Measurements from ENCODE around the gene LPCAT4.
"Not testable (repeated sequence)": the region's sequence is repeated elsewhere in the genome, so short reads cannot be mapped to it uniquely, and the experiment has no call there.

LPCAT4 gene, protein sequence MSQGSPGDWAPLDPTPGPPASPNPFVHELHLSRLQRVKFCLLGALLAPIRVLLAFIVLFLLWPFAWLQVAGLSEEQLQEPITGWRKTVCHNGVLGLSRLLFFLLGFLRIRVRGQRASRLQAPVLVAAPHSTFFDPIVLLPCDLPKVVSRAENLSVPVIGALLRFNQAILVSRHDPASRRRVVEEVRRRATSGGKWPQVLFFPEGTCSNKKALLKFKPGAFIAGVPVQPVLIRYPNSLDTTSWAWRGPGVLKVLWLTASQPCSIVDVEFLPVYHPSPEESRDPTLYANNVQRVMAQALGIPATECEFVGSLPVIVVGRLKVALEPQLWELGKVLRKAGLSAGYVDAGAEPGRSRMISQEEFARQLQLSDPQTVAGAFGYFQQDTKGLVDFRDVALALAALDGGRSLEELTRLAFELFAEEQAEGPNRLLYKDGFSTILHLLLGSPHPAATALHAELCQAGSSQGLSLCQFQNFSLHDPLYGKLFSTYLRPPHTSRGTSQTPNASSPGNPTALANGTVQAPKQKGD

DNA sequence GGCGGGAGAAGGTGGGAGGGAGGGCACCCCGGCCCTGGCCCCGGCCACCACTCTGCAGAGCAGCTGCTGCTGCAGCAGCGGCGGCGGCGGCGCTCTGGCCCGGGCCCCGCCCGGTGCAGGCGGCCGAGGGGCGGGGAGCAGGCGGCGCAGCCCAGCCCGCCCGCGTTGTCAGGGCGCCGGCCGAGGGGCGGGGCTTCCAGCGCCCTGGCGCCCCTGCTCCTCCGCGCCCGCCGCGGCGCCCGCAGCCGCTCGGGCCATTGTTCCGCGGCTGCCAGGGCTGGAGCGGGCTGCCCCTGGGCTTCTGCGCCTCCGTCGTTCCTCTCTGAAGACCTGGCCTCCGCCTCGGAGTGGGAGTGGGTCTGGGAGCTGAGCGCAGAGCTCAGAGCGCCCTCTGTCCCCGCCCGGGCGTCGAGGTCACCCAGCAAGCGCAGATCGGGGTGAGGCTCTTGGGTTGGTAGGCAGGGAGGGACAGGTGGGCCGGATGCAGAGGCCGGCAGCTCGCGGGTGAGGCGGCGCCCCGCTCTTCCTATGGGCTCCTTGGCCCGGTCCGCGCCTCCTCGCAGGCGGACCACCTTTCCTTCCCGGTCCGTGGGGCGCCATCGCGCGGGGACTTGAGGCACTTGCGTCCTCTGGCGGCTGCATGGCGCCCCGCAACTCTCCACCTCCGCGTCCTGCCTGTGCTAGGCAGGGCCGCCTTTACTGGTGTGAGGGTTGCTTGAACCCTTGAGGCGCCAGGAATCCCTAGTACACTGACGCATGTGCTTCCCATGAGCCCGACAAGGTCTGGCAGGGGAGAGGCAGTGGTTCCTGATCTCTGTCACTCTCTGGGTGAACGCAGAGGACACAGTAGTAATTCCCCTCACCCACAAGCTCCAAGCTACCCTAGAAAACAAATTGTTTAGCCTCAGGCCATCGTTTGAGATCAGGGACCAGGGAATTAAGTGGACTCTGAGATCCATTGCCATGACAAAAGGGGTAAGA, at the start of gene LPCAT4:
Gene LPCAT4, minus strand, starts transcription at position 96 of the 981 bp plus-strand sequence. CDS start 96 bp downstream, outside the sequence.
- DNase-seq (ENCODE audit: low read depth), result peak; percentile 75

DNA sequence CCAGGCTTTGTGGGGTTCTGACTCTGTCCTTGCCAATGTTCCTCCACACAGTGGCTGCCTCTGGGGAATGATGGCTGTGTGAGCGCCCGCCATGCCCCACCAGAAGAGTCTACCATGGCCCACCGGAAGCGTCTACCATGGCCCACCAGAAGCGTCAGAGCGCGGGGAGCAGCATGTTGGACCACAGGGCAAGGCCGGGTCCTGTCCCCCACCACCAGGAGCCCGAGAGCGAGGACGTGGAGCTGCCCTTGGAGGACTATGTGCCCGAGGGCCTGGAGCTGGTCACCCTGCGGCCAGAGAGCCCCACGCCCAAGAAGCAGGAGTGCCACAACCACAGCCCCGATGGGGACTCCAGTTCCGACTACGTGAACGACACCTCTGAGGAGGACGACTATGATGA, 42.5 kb upstream of the LPCAT4 start:
- not testable (repeated sequence) for DNase-seq (ENCODE audit: low read depth)

DNA sequence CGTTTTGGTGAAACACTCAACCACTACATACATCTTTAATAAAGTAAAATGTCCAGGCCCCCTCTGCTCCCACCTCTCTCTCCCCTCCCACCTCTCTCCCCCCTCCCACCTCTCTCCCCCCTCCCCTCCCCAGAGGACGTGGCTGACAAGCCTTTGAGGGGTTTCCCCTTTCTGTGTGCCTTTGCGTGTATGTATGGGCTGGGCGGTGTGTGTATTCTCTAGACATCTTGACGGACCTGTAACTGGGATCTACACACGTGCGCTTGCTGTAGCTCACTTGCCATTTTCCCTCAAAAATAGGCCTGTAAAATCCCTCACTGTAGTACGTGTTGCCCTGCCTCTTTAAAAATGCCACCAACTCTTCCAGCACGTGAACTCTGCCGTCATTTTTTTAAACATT, 42.0 kb upstream of the LPCAT4 start:
- not testable (repeated sequence) for DNase-seq (ENCODE audit: low read depth)

DNA sequence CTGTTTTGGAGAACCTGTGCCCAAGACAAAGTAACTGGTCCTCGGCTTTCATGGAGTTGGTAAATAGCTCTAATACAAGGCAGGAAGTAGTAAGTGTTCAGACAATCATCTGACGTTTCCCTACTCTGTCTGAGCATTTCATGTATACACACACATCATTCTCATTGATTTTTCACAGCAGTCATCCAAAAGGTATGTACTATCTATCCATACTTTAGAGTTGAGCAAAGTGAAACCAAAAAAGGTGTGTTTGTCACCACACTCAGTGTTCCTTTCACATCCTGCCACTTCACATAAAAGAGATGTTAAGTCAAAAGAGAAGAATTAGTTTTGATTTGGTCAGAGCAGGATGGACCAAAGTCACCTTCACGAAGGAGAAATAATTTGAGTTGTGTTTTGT, 36.9 kb upstream of the LPCAT4 start:
- DNase-seq (ENCODE audit: low read depth), result not testable (repeated sequence)

DNA sequence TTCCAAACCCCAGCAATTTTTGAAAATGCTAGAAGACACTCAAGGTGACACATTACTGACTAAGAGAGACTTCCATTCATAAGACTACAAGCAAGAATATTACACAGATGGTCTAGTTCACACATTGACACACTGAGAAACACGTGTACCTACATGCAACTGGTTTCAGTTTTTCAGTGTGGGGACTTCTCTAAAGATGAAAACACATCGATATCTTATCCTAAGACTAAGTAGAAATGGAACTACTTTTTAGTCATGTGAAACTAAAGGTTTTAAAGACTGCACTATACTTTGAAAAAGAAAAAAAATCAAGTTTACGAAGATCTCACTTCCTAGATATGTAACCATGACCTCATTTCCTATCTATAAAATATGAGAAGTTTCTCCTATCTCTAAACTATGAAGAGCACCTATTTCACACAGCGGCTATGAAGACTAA, 36.2 kb upstream of the LPCAT4 start:
- not testable (repeated sequence) for DNase-seq (ENCODE audit: low read depth)

DNA sequence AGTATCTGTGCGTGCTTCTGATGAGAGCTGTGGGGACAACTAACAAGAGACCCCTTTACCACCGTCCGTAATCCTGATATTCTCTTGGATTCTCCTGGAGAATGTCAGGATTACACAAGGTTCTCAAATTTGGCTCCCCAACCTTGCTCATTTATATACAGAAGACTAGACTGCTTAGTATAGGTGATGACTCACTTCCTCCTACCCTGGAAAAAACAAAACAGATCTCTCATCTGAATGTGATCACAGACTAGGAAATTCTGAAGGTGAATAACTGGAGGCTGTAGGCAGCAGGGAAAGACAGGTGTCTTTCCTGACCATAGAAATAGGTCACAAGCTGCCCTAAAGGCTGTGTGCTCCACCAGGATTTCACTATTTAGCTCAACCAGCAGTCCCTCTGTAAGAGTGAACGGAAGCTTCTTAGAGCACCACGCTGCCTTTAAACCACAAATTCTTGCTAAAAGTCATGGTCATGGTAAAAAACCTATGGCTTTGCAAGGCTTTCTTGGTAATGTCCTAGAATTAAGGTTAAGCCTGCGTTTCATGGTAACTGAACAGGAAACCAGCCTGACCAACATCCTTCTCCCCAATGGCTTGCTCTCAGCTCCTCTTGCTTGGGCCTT, 30.8 kb upstream of the LPCAT4 start:
- not testable (repeated sequence) for DNase-seq (ENCODE audit: low read depth)

DNA sequence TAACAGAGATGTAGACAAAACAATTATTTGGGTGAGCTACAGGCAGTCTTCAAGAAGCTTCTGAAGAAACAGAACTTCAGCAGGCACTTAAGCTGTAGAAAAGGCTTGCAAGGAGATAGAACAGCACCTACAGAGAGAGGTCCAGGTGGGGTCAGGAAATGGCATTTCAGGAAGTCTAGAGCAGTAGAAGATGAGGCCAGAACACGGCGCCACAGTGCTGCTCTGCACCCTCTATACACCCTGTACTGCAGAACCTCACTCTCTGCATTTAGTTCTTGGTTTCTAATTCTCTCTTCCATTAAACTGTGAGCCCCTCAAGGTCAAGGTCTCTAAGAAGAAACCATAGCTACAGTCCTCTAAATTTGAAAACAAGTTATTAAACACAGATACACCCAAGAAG, 26.0 kb upstream of the LPCAT4 start:
- not testable (repeated sequence) for DNase-seq (ENCODE audit: low read depth)

DNA sequence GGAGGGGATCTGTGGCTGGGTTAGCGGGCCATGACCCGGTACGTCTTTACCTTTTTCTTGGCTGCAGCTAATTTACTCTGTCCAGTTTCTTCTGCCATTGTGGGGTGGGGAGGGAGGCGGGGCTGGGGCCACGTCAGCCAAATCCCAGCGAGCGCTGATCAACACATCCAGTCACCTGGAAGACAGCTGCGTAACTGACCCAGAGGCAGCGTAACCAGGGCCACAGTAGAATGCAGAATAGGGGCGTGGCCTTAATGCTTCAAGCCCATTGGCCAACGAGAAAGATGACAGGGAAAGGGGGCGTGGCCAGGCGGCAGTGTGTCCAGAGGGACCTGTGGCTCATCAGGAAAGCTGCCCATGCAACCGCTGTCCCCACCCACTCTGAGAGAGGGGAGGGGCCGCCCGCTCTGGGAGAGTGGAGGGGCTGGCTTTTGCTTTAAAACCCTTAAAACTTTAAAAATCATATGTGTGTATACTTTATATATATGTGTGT, 22.6 kb upstream of the LPCAT4 start:
- DNase-seq (ENCODE audit: low read depth), result not testable (repeated sequence)

DNA sequence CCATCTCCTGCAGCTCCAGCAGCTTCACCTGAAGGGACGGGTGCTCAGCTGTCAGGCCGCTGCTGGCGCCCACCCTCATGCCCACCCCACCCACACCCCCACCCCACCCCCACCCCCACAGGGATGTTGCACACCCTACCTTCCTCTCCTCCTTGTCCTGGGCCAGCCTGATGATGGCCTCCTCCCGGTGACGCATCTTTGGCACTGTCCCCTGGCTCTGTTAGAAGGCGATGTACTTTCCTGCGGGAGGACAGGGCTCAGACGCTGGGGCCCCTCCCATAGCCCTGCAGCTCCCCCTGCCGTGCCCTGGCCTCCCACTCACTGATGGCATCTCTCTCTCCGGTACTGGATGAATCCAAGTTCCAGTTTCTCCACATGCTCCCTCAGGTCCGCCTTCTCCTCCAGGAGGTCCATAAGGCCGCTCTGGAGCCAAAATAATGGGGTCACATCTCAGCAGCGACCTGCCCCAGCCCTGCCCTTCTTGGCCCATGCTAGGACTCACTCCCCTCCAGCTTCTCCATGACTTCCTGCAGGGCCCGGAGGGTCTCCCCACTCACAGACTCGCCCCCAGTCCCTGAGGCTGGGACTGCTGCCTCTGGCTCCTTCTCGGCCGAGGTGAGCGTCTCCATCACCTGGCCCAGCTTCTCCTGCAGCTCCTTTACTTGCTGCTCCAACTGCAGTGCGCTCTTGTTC, 15.0 kb upstream of the LPCAT4 start:
- DNase-seq (ENCODE audit: low read depth), result not testable (repeated sequence)

DNA sequence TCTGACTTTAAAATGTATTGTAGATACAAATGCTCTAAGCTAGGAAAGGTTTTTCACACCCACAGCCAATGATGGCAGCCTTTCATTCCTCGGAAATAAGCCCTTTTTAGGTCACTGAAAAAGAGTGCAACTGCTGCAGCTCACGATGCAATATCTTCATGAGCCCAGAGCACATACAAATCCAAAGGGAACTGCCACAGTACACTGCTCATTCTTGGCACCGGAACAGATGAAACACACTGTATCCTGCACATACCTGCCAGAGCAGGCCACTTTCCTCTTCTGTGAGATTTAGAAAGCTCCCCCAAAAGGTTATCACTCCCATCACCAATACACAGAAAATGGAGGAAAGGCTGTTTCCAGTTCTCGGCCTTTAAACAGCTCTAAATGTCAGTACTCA, 13.5 kb upstream of the LPCAT4 start:
- not testable (repeated sequence) for DNase-seq (ENCODE audit: low read depth)

DNA sequence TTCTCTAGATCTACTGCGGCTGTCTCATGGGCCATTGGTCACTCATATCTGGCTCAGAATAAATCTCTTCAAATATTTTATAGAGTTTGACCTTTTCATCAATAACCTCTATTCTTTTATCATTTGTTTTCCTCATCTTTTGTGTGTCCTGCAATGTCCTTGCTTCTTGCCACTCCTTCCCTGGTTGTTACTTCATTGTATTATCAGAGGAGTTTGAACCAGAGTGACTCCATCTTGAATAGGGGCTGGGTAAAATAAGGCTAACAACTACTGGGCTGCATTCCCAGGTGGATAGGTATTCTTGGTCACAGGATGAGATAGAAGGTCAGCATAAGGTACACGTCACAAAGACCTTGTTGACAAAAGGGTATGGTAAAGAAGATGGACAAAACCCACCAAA, 9.9 kb upstream of the LPCAT4 start:
- DNase-seq (ENCODE audit: low read depth), result no peak

DNA sequence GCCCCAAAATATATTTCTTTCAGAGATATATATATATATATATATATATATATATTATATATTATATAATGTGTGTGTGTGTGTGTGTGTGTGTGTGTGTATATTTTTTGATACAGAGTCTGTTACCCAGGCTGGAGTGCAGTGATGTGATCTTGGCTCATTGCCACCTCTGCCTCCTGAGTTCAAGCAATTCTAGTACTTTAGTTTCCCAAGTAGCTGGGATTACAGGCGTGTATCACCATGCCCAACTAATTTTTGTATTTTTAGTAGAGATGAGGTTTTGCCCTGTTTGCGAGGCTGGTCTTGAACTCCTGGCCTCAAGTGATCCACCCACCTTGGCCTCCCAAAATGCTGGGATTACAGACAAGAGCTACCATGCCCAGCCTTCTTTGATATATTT, 8.5 kb upstream of the LPCAT4 start:
- not testable (repeated sequence) for DNase-seq (ENCODE audit: low read depth)

DNA sequence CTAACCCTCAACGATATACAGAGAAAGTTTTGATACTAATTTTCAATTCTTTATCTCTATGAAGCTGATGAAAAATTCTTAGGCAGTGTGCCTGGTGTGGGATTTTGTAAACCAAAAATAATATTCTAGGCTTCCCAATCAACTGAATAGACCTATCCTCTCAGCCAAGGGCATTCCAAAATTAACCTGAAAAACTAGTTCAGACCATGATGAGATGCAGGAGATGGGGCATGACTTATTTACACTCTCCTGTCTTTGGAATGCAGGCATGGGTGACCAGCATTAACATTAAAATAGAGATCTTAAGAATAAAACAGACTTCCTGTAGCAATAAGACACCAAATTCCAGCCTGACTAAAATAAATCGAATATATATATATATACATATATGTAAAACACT, 7.8 kb upstream of the LPCAT4 start:
- no peak for DNase-seq (ENCODE audit: low read depth)

DNA sequence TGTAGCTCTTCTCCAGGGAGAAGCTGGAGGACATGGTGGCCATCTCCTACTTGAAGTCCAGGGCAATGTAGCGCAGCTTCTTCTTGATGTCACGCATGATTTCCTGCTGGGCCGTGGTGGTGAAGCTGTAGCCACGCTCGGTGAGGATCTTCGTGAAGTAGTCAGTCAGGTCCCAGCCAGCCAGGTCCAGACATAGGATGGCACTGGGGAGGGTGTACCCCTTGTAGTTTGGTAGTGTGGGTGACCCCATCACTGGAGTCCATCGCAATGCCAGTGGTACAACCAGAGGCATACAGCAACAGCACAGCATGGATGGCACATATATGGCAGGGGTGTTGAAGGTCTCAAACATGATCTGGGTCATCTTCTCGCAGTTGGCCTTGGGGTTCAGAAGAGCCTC, 7.0 kb upstream of the LPCAT4 start:
- no peak for DNase-seq (ENCODE audit: low read depth)

DNA sequence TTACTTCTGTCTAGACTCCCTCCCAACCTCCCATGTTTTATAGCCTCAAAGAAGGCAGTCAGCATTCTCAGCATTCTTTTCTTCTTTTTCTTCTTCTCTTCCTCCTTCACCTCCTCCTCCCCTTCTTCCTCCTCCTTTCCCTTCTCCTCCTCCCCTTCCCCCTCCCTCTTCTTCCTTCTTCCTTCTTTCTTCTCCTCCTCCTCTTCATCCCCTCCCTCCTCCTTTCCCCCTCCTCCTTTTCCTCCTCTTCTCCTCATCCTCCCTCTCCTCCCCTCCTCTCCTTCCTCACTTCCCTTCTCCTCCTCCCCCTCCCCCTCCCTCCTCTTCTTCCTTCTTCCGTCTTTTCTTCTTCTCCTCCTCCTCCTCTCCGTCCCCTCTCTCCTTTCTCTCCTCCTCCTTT, 3.6 kb upstream of the LPCAT4 start:
- DNase-seq (ENCODE audit: low read depth), result no peak

DNA sequence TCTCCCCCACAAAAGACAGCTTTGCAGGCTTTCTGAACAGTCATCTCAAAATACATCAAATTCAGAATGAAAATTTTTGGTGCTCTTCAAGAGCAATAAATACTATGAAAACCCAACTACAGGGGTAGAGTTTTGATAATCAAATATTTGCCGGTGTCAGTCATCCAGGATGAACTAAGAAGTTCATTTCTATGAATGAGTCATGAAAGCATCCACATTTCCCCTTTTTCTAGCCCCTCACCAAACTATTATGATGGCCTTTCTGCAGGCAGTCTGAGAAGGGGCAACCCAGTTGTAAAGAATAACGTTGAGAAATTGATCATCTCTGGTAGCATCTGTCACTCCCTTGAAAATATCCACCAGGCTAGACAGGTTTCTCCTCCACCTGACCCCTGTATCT, 3.1 kb upstream of the LPCAT4 start:
- DNase-seq (ENCODE audit: low read depth), result no peak

DNA sequence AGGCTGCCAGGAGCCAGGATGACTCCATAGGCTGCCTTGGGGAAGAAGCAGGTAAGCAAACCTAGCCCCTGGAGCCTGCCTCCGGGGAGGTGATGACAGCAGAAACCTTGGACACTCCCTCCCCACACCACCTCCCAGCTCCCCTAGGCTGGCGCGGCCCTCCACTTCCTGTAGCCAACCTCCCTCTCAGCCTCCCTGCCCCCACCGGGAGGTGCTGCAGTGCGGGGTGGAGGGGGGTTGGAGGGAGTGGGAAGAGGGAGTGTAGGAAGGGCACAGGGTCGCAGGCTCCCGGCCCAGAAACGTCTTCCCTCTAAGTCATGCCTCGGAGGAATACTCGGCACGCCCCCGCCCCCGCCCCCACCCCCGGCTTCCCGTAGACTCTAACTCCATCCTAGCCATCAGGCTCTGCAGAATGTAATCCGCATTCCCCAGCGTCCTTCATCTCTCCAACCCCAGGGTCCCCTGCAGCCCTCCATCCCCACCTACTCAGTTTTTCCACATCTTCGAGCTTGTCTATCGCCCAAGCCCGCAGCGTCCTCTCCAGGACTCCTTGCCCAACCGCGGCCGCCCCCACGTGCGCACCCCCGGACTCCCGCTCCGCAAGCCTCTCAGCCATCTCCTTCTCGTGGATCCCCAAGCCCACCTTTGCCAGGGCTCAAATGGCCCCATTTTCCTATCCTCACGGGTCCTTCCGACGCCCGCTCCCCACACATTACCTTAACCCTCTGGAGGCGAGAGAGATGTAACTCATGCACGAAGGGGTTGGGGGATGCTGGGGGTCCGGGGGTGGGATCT, 528 bp downstream of the LPCAT4 start:
- DNase-seq (ENCODE audit: low read depth), result peak; percentile 24

DNA sequence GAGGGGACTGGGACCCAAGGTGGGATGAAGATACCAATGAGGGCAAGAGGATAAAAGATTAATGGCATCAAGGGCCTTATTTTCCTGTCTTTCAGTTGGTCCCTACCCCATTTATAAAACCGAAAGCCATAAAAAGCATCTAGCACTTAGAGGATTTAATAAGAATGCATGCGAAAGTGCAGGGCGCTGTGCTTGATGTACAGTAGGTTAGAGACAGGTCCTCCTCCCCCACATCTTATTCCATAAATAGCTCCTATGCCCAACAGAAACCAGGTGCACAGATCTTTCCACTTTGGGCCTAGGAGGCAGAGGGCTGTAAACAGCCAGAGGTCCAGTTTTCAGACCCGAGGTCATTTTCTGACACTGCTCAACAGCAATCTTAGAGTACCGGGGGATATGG, 1.2 kb downstream of the LPCAT4 start:
- DNase-seq (ENCODE audit: low read depth), result no peak

DNA sequence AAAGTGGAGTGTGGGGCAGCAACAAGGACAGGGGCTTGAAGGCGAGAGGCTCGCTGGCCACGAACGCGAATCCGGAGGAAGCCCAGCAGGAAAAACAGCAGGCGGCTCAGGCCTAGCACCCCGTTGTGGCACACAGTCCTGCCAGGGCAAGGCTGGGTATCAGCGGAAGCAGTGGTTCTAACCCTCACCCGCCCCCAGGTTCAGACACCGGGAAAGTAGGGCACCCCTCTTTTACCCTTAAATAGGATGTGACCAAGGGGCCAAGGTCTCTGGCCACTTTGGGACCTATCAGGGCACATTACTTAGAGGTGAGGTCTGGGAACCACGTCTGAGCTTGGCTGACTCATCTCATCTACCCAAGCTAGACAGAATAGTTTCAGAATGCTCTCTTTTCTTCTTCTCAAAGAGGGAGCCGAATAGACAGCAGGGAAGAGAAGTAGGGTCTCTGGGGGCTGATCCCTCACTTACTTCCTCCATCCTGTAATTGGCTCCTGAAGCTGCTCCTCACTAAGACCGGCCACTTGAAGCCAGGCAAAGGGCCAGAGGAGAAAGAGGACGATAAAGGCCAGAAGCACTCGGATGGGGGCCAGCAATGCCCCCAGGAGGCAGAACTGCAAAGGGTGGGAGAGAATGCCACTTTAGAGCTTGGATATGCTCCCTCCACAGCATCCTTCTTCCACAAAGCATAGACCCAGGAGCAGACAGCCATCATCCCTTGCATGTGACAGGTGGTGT, 1.7 kb downstream of the LPCAT4 start:
- DNase-seq (ENCODE audit: low read depth), result no peak

DNA sequence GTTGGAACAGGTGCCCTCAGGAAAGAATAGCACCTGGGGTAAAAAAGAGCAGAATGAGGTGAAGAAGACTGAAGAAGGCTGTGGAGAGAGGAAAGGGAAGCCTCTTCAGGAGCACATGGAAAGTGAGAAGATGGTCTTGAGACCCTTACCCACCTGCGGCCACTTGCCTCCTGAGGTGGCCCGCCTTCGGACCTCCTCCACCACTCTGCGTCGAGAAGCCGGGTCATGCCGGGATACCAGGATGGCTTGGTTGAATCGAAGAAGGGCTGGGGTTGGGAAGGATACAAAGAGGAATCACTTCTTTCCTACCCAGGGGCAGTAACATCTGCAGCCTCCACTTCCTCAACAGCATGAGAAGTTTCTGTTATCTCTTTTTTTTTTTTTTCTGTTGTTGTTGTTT, 3.0 kb downstream of the LPCAT4 start:
- DNase-seq (ENCODE audit: low read depth), result no peak
